Superior temporal gyrus (tissue), 1 donor: ENCODE data around the gene SKOR1.

ENCODE experiments used
- DNase-seq: peaks from one replicate; pipeline ENCODE4 v3.0.0-alpha.2; 2016; ENCODE audit errors: extremely low spot score

Gene SKOR1

GRCh38 chr15:67832897-67833709 lies 7.8 kb downstream of the SKOR1 start:
- DNase-seq, result no peak

DNA sequence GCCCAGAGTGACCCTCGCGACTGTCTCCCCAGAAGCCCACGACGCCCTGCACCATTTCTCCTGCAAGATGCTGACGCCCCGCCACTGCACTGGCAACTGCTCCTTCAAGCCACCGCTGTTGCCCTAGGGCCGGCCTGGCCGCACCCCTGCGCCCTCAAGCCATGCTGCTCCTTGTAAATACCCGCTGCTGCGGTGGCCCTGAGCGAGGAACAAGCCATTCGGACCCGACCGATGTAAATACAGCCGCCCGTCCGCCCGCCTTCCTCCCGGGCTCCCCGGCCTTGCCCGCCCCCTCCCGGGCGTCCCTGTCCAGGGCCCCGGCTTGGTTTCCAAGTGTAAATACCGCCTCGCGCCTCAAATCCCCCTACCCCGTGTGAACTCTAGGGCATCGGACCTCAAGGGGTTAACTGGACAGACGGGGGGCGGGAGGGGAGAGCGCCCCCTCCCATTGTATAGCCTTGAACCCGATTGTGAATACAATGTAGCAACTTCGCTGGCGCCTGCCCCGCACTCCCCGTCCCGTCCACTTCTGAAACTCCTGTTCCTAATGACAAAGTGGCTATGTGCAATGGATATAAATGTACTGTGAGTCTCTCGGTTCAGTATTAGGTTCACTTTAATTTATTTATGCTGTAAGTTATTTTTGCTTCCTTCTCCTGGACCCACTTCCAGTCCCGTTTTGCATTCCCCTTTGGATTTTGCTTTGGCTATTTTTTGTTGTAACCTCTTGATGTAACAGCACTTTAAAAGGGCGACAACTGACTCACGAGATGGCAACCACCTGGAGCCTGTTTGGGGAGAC lies 8.6 kb downstream of the SKOR1 start:
- DNase-seq, result no peak

DNA sequence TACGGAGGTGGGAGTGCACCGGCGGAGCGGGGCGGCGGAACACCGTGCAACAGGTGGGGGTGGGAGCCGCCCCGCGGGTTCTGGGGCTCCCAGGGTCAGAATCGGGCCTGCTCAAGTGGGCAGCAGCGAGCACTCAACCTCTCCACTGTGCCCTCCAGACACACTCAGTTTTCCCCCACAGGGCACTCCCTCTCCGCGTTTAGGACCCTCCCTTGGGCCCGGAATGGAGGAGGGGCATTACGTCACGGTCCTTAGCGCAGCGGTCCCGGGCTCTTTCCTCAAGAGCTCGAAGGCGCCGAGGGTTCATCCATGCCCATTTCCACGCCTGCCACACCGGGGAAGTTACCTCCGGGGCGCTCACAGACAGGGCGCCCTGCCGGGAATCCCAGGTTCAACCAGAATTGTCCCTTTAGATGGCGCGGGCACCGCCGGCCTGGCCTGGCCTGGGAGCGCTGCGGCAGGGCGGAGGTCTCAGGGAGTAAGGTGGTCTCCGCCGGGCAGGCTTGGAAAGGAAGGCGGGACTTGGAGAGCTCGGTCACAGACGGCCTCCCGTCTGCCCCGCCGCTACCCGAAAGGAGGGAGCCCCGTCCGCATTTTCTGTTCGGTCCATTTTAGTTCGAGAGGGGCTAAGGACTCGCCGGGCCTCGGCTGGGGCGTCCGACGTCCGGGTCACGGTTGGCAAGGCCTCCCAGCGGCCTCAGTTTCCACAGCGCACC lies 9.4 kb downstream of the SKOR1 start:
- no peak for DNase-seq

GRCh38 chr15:67835297-67836133 lies 10.2 kb downstream of the SKOR1 start:
- no peak for DNase-seq

DNA sequence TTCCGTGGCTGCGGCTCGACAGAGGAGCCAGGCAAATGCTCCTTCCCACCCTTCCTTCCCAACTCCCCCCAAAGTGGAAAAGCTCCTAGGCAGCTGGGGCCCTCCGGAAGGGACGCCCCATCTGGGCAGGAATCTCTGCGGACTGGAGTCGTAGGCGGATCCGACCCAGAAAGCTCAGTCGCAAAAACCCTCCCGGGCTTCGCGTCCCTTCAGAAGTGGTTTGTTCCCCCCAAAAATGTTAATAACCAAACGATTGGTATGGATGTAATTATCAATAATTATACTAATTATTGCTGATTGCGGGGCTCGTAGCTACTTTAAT lies 10.8 kb downstream of the SKOR1 start:
- DNase-seq, result no peak

DNA sequence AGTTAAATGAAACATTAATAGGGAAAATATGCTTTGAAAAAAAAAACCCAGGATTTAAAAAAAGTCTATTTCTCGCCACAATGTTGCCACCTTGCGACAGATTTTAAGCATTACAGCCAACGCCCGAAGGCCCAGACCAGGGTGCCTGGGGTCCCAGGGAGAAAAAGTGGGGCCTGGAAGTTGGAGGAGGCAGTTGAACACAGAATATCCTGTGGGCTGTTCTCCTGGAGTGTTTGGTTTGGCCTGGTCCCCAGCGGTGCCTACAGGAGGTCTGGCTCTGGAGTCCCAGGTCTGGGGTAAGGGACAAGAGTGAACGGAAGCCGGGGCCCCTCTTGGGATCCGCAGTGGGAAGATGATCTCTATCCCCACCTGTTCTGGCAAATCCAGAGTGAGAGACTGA lies 11.2 kb downstream of the SKOR1 start:
- DNase-seq, result peak; percentile 81

DNA sequence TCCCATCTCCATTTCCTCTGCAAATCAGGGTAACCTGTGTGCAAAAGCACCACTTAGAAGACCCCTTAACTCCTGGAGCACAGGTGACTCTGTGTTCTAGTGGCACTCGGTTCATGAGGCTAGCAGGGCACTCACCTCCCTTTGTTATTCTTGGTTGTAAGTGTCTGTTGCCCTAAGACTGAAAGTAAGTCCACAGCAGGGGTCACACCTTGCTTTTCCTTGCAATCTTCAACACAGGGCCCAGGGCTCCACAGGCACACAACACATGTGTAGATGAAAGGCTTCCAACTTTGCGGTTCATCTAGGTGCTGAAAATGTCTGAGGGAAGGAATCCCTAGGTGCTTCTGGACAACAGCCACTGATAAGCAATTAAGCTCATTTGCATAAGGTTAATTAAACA lies 11.6 kb downstream of the SKOR1 start:
- no peak for DNase-seq

- peak; percentile 72 for DNase-seq
Measured at GRCh38 chr15:67838789-67839332, 13.6 kb downstream of the SKOR1 start.

GRCh38 chr15:67839499-67839928 lies 14.2 kb downstream of the SKOR1 start:
- DNase-seq, result peak; percentile 74

- peak; percentile 98 for DNase-seq
Measured at GRCh38 chr15:67839929-67840748, 14.8 kb downstream of the SKOR1 start, which contains the start of gene RNU6-1. RNU6-1 (minus strand) TSS chr15:67840045.

DNA sequence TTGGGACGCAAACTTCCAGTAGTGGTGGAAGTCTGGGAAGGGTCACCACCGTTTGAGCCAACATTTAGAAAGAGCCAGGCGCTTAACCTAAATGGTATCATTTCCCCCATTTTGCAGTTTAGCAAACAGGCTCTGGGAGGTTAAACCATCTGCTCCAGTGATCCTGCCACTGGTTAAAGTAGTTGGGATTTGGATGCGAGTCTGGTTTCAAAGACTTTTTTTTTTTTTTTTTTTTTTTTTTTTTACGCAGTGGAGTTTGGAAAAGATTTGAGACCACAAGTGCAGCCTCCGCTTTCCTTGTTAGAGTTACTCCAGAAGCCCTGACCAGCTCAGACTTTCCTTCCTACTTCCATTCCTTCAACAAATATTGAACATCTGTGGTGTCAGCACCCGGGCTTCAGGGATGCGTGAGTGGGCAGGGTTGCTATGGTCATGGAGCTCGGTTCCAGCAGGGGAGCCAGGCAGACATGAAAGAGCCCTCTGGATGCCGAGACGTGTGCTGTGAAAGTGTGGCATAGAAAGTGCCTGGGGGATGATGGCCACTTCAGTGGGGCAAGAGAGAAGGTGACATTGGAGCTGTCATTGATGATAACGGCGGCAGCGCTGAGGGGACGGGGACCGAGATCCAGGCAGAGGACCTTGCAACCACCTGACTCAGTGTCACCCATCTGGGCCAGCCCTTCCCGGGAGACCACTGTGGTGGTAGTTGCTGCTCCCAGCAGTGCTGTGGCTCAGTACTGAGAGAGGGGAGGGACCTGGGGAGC lies 15.6 kb downstream of the SKOR1 start:
- peak; percentile 52 for DNase-seq

DNA sequence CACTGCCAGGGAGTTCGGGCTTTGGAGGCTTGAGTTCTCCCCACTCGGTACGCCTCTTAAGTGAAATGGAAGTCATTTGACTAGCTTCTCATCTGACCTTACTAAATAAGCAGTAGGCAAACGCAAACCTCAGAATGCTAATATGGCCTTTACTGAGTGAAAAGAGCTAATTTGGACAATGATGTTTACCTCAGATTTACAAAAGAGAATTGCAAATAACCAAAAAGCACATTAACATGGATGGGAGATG lies 16.1 kb downstream of the SKOR1 start:
- DNase-seq, result peak; percentile 31

DNA sequence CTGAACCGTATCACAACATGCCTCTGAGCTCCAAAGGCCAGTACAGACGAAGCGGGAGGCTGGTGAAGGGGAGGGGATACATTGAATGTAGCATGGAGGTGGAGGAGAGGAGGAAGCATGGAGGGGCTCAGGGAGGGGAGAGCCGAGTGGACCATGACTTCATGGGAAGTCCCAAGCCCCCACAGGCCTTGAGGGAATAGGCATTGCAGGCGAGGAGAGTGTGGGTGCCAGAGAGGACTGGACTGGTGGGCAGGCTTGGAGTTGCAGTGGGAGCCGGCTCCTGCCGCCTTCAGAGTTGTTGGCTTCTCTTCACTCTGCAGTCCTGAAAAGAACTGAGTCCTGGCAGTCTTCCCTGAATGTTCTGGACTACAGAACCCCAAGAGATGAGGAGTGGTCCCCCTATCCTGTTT lies 17.8 kb downstream of the SKOR1 start:
- no peak for DNase-seq

GRCh38 chr15:67843571-67844387 lies 18.5 kb downstream of the SKOR1 start:
- DNase-seq, result no peak

DNA sequence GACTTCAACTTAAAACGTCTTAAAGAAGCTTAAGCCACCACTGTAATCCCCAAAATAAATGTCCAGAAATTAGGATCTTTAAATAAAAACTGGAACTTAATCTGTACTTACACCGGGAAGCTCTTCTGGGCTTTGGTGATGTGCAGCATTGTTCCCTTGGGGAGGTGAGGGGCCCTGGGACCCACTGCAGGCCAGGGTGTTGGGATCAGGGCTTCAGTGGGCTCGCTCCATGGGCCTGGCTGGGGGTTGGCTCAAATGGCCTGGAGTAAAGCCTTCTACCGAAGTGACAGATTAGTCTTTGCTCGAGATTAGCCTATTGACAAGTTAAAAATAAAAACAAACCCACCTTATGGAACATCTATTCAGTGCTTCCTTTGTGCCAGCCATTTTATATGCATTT lies 20.7 kb downstream of the SKOR1 start:
- DNase-seq, result no peak

GRCh38 chr15:67849538-67849937 lies 24.2 kb downstream of the SKOR1 start:
- no peak for DNase-seq

DNA sequence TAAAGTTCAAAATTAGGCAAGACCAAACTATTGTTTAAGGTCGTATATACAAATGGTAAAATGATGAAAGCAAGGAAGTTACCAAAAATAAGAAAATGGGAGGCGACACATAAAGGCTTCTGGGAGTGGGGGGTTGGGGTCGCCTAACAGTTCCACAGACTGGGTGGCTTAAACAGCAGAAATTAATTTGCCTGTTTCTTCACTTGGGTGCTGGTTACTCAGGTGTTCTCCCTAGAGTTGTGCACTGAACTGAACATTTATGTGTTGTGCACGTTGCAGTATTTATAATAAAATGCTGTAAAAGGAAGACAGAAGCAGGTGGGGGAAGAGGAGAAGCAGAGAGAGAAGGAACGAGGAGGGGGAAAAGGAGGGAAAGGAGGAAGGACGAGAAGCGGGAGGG lies 25.0 kb downstream of the SKOR1 start:
- DNase-seq, result no peak

DNA sequence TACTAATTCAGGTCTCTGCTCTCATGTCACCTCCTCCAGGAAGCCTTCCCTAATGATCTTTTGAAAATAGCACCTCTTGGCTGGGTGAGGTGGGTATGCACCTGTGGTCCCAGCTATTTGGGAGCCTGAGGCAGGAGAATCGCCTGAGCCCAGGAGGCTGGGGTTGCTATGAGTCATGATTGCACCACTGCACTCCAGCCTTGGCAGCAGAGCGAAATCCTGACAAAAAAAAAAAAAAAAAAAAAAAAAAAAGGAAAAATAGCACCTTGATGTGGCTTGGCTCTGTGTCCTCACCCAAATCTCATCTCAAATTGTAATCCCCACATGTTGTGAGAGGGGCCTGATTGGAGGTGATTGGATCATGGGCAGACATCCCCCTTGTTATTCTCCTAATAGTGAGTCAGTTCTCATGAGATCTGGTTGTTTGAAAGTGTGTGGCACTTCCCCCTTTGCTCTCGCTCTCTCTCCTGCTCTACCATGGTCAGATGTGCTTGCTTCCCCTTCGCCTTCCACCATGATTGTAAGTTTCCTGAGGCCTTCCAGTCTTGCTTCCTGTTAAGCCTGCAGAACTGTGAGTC lies 25.8 kb downstream of the SKOR1 start:
- DNase-seq, result no peak

- DNase-seq, result no peak
Measured at GRCh38 chr15:67852418-67852817, 27.1 kb downstream of the SKOR1 start.
